SH-SY5Y (cell line): ENCODE results near the gene KLC3.

Experiments used
- GATA2 ChIP-seq: IDR thresholded peaks from 2 replicates; pipeline ENCODE4 v1.6.1; 2011; ENCODE audit warnings: mild to moderate bottlenecking, low read depth, low read length
- GATA3 ChIP-seq: IDR thresholded peaks from 2 replicates; pipeline ENCODE4 v1.6.1; 2011; ENCODE audit warnings: low read depth, mild to moderate bottlenecking, low read length, moderate library complexity

Gene KLC3

GRCh38 chr19:45368737-45369340 lies 28.3 kb downstream of the KLC3 start:
- TF ChIP-seq GATA3 = no peak
- no peak for TF ChIP-seq GATA2

- TF ChIP-seq GATA3 = no peak
- TF ChIP-seq GATA2 = no peak
Observed at GRCh38 chr19:45370410-45371204, 30.1 kb downstream of the KLC3 start, which contains the start of gene ERCC2. Gene ERCC2, minus strand, starts transcription at chr19:45370573. Its CDS starts 33 bp downstream, at chr19:45370540.

DNA sequence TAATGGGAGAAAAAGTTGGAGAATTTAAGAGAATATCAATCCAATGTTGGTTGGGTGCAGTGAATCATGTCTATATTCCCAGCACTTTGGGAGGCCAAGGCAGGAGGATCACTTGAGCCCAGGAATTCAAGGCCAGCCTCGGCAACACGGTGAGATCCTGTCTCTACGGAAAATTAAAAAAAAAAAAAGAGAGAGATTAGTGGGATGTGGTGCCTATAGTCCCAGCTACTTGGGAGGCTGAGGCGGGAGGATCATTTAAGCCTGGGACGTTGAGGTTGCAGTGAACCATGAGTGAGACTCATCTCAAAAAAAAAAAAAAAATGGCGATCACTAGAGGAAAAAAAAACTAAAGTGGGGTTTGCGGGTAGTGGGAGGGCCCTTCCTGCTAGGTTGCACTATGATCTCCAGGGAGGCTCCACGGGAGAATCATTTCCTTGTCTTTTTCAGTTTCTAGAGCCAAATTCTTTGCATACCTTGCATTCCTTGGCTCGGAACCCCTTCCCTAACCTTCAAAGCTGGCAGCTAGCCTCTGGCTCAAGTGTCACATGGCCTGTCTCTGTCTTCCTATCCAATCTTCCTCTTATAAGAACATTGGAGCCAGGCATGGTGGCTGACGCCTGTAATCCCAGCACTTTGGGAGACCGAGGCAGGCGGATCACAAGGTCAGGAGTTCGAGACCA lies 35.6 kb downstream of the KLC3 start:
- TF ChIP-seq GATA2 = no peak

DNA sequence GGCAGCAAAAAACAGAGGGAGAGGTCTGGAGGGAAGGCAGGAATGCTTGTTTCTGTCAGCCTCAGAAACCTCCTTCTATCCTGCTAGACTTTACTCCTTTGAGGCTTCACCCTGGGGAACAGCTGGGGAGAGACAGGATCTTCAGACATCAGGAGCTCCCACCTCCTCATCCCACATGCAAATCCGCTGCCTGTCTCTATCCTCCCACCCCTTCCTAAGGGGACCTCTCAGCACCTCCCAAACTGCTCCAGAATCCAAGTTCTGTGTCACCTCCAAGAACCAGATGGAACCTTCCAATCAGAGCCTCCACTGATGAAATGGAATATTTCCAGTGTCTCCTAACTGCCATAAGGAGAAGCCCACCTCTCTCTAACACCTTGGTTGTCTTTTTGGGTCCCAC lies 39.6 kb downstream of the KLC3 start:
- TF ChIP-seq GATA2 (no peak), GATA3 (no peak)

DNA sequence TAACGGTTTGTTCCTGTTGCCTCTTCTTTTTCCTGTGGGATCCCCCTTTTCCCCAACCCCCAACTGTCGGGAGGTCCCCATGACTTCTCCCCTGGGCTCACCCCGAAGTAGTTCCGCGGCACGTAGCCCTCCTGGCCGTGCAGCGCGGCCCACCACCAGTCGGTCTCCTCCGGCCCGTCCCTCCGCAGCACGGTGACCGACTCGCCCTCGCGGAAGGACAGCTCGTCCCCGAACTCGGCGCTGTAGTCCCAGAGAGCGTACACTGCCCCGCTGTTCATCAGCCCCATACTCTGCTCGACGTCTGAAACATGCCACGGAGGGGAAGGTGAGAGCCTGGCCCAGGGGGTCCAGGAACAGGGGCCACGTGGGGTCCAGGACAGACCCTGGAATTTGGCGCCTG lies 41.9 kb downstream of the KLC3 start:
- no peak for TF ChIP-seq GATA2
- no peak for TF ChIP-seq GATA3

GRCh38 chr19:45385392-45386221 lies 45.1 kb downstream of the KLC3 start:
- TF ChIP-seq GATA3 = no peak

- TF ChIP-seq GATA2 (no peak), GATA3 (no peak)
Observed at GRCh38 chr19:45391346-45391745, 50.8 kb downstream of the KLC3 start.

DNA sequence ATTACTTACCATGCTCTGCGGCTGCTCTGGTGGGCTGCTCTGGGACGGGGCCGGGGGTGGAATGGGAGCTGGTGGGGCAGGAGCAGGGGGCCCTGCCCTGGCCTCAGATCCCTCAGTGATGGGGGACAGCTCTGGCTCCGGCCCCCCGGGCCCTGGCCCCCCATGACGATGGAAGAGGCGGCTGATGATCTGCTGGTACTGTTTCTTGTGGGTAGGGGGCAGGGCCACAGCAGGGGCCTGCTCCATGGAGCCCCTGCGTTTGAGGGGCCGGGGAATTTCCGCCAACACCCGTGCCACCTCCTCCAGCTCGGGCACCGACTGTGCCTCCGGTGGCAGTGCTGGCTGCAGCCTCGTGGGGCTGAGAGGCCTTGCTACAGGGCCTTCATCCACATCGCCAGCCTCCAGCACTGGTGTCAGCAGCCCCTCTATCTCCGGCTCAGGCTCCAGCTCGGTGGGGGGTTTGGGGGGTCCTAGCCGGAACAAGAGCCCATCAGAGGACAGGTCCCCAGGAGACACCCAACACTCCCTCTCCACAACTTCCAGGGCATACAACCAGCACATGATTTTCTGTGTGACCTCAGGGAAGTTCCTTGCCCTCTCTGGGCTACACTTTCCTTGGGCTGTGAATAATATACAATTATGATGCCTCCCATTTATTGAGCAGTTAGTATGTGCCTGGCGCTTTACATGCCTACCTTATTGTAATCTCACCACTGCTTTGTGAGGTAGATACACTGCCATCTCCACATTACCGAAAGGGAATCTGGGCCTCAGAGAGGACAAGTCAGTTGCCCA lies 51.5 kb downstream of the KLC3 start:
- TF ChIP-seq GATA2 (no peak), GATA3 (no peak)

DNA sequence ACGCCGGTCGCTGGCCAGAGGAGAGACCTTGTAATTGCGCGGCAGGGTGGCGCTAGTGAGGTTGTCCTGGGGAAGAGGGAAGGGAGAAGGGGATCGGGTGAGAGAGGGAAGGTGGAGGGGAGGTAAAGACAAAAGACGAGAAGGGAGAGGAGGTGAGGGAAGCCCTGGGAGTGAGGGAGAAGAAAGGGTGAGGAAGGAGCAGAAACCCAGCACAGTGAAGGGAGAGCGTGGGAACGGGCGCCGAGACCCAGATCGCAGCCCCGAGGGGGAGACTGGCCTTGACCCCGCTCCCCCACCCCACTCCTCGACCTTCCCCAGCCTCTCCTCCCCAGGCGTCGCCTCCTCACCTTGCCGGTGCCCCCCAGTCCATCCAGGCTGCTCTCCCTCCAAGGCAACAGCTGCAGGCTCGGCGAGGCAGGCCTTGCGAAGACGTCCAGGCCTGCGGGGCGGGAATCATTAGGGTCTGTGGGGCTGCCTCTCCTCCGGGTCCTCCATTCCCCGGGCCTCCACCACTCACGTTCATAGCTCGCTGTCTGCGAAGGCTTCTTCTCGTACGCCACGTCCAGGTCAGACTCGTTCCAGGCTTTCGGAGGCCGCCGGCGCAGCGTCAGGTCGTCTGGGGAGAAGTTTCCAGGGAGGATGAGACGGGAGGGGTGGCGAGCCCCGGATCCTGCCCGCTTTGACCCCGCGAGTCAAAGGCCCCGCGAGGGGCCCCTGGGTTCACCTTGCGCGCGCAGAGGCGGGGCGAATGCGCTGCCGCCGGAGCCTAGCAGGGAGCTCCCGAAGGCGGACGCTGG lies 55.5 kb downstream of the KLC3 start:
- no peak for TF ChIP-seq GATA3
- no peak for TF ChIP-seq GATA2

DNA sequence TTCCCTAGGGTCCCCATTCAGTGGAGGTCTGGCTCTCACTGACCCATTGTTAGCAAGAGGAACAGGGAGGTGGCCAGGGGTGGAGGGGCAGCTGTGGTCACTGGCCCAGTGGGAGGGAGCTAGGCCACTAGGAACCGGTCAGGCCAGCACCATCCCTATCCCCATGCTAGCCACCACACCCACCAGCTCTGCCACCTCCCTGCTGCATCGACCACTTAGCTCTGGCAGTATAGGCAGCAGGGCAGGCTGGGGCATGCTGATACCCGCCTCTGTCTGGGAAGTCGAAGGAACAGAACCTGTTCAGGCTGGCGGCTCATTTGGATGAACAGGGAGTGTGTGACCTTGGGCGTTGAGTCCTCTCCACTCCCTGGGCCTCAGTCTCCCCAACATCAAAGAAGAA lies 59.6 kb downstream of the KLC3 start:
- TF ChIP-seq GATA3 (no peak), GATA2 (no peak)
